Measurements from ENCODE around the gene CYP24A1.

The CYP24A1 gene

GRCh38 chr20:54209216-54209813 is 35.5 kb upstream of the CYP24A1 start:
- H3K4me3 Mint-ChIP-seq = peak overlapping the region; percentile 89
- no peaks in the 10 kb centered on the region for H3K9me3 Mint-ChIP-seq
- ATAC-seq (replicated peaks; ENCODE audit: extremely low read depth, poor library complexity, severe bottlenecking) = no peak
- DNase-seq (ENCODE audit: low spot score in 2 of 2) = no peak
- peaks cover 5% of the 10 kb centered on the region for H3K36me3 Mint-ChIP-seq (ENCODE audit: insufficient read depth)
- H3K4me1 Mint-ChIP-seq = peaks cover 31% of the 10 kb centered on the region
- H3K27ac Mint-ChIP-seq (ENCODE audit: low read depth) = peak overlapping the region; percentile 85
- H3K27me3 Mint-ChIP-seq = no peaks in the 10 kb centered on the region

DNA sequence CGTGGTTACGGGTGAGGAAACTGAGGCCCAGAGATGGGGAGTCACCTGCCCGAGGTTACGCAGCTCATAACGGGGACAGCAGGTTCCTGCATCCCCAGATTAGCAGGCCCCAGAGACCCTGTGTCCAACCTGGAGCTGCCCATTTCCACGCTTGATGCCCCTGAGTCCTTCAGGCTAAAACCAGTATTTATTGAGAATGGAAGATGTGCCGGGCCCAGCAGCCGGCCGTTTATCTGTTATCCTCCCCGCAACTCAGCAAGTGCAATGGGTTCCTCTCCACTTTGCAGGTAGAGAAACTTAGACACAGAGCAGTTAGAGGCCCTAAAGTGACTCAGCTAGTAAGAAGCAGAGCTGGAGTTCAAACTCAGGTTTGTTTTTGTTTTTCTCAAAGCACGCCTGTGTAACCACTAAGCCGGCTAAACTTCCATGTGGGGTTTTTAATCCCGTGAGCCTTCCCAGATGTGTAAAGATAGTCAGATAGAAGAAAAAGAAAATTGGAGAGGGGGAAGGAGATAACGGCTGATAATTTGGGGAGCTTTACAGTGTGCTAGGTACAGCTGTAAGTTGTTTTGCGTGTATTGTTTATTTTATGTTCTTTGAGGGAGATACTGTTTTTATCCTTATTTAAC is 34.9 kb upstream of the CYP24A1 start:
- H3K36me3 Mint-ChIP-seq (ENCODE audit: insufficient read depth) = peaks cover 5% of the 10 kb centered on the region
- peak overlapping the region; percentile 85 for H3K27ac Mint-ChIP-seq (ENCODE audit: low read depth)

DNA sequence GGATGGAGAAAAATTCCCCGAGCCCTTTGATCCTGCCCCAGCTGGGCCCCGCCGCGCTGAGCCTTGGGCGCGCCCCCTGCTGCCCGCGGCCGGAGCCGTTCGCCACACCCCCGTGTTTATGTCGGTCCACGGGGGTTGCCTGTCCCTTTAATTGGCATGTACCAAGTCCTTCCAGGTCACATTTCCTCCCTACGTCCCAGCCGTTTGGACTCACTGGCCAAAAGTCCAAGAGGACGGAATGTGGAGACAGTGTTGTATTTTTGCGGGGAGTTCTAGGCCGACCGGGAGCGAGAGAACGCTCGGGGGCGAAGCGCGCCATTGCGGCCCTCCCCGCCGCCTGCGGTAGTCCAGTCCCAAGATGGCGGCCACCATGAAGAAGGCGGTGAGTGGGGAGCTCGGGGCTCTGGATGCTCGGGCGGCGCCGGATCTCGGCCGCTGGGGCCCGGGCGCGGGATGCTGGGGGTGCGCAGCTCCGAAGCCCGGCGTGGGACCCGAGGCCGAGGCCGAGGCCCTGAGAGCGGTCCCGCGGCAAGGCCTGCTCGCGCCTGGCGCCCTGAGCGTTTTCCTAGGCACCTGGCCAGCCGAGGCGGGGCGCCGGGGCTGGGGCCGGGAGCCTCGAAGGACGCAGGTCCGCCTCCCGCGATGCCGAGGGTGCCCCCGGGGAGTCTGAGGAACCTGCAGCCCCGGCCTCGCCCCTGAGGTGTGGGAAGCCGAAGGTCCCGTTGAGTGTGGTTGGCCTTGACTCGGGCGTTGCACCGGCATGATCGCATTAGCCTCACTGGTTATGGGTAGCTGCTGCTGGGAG is 34.2 kb upstream of the CYP24A1 start, which contains the start of gene PFDN4:
PFDN4 (plus strand) TSS at position 345 of the 805 bp plus-strand sequence; CDS start at position 359, 14 bp downstream.
- peak within 1 kb of the TSS; percentile 89 for H3K4me3 Mint-ChIP-seq
- H3K36me3 Mint-ChIP-seq (ENCODE audit: insufficient read depth) = peaks cover 5% of the 10 kb centered on the region
- ATAC-seq (replicated peaks; ENCODE audit: extremely low read depth, poor library complexity, severe bottlenecking) (peak; percentile 89), DNase-seq (ENCODE audit: low spot score in 2 of 2) (peak; percentile 68 to 69)
- H3K9me3 Mint-ChIP-seq = no peaks in the 10 kb centered on the region
- peak within 1 kb of the TSS; percentile 98 for H3K27ac Mint-ChIP-seq (ENCODE audit: low read depth)
- H3K4me1 Mint-ChIP-seq = peaks cover 30% of the 10 kb centered on the region
- peaks cover 3% of the 10 kb centered on the region for H3K27me3 Mint-ChIP-seq

More for the DNA sequence above, 34.9 kb upstream of the CYP24A1 start:
- Mint-ChIP-seq H3K27me3 (no peaks in the 10 kb centered on the region), H3K4me1 (peaks cover 31% of the 10 kb centered on the region), H3K4me3 (peak overlapping the region; percentile 89), H3K9me3 (no peaks in the 10 kb centered on the region)
- peak; percentile 12 for ATAC-seq (replicated peaks; ENCODE audit: extremely low read depth, poor library complexity, severe bottlenecking)
- no peak for DNase-seq (ENCODE audit: low spot score in 2 of 2)

DNA sequence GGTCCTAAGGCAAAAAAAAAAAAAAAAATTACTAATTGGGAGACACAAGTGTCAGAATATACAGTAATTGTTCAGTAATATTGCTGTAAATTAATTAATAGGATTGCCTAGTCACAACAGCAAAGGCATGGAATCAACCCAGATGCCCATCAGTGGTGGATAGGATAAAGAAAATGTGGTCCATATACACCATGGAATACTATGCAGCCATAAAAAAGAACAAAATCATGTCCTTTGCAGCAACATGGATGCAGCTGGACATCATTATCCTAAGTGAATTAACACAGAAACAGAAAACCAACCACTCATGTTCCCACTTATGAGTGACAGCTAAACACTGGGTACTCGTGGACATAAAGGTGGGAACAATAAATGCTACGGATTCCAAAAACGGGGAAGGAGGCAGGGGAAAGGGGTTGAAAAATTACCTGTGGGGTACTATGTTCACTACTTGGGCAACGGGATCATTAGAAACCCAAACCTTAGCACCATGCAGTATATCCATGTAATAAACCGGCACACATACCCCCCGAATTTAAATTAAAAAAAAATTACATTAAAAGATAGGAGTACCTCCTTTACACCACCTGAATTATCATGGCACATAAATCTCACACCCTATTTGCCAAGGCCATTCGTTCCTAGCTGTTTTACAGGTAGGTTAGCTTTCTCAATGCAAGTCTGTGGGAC is 33.4 kb upstream of the CYP24A1 start:
- no peak for ATAC-seq (replicated peaks; ENCODE audit: extremely low read depth, poor library complexity, severe bottlenecking)
- Mint-ChIP-seq H3K9me3 (no peaks in the 10 kb centered on the region), H3K27ac (ENCODE audit: low read depth) (peak overlapping the region; percentile 98)

DNA sequence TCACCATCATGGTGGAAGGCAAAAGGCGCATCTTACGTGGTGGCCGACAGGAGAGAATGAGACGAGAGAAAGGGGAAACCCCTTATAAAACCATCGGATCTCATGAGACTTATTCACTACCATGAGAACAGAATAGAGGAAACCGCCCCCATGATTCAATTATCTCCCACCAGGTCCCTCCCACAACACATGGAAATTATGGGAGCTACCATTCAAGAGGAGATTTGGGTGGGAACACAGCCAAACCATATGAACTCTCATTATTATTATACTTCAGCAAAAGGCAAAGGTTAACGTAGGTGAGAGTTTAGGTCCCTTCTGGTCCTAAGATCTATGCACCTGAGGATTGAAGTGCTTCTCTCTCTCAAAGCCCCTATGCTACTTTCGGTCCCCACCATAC is 31.7 kb upstream of the CYP24A1 start:
- H3K27me3 Mint-ChIP-seq = peaks cover 13% of the 10 kb centered on the region
- H3K27ac Mint-ChIP-seq (ENCODE audit: low read depth) = no peak overlapping the region
- ATAC-seq (replicated peaks; ENCODE audit: extremely low read depth, poor library complexity, severe bottlenecking) (no peak), DNase-seq (ENCODE audit: low spot score in 2 of 2) (no peak)
- H3K4me1 Mint-ChIP-seq = peaks cover 20% of the 10 kb centered on the region
- H3K4me3 Mint-ChIP-seq = no peak overlapping the region
- peaks cover 5% of the 10 kb centered on the region for H3K36me3 Mint-ChIP-seq (ENCODE audit: insufficient read depth)
- H3K9me3 Mint-ChIP-seq = no peaks in the 10 kb centered on the region

More for the DNA sequence above, 33.4 kb upstream of the CYP24A1 start:
- Mint-ChIP-seq H3K4me1 (peaks cover 24% of the 10 kb centered on the region), H3K27me3 (peaks cover 11% of the 10 kb centered on the region), H3K4me3 (peak overlapping the region; percentile 89), H3K36me3 (ENCODE audit: insufficient read depth) (peaks cover 5% of the 10 kb centered on the region)
- DNase-seq (ENCODE audit: low spot score in 2 of 2) = no peak

- no peak overlapping the region for H3K4me3 Mint-ChIP-seq
- H3K9me3 Mint-ChIP-seq = no peaks in the 10 kb centered on the region
- H3K27ac Mint-ChIP-seq (ENCODE audit: low read depth) = no peak overlapping the region
- H3K27me3 Mint-ChIP-seq = peaks cover 13% of the 10 kb centered on the region
- H3K4me1 Mint-ChIP-seq = peaks cover 11% of the 10 kb centered on the region
- no peak for ATAC-seq (replicated peaks; ENCODE audit: extremely low read depth, poor library complexity, severe bottlenecking)
- H3K36me3 Mint-ChIP-seq (ENCODE audit: insufficient read depth) = peaks cover 4% of the 10 kb centered on the region
- DNase-seq (ENCODE audit: low spot score in 2 of 2) = no peak
These were observed 30.7 kb upstream of the CYP24A1 start for GRCh38 chr20:54204481-54204880.

DNA sequence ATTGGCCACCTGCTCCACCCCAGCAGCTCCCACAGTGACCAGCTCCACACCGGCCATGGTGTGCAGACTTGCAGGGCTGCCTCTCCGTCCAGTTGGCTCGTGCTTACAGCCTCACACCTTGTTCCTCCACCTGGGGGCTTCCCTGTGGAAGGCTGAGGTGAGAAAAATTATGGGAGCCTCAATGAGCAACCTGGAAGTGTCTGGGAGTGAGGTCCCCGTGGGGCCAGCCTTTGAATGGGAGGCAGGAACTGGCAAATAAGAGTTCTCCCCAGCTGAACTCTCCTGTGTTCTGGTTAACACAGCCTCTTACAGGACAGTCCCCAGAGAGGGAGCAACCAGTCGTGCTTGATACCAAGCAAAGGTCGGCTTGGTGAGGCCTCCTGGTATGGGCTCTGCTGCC is 30.3 kb upstream of the CYP24A1 start:
- peaks cover 7% of the 10 kb centered on the region for H3K4me1 Mint-ChIP-seq
- no peak overlapping the region for H3K4me3 Mint-ChIP-seq
- no peak overlapping the region for H3K27ac Mint-ChIP-seq (ENCODE audit: low read depth)
- no peaks in the 10 kb centered on the region for H3K9me3 Mint-ChIP-seq
- DNase-seq (ENCODE audit: low spot score in 2 of 2) = no peak
- peaks cover 13% of the 10 kb centered on the region for H3K27me3 Mint-ChIP-seq
- peaks cover 4% of the 10 kb centered on the region for H3K36me3 Mint-ChIP-seq (ENCODE audit: insufficient read depth)
- no peak for ATAC-seq (replicated peaks; ENCODE audit: extremely low read depth, poor library complexity, severe bottlenecking)

- ATAC-seq (replicated peaks; ENCODE audit: extremely low read depth, poor library complexity, severe bottlenecking) (no peak), DNase-seq (ENCODE audit: low spot score in 2 of 2) (no peak)
- Mint-ChIP-seq H3K4me1 (no peaks in the 10 kb centered on the region), H3K4me3 (no peak overlapping the region), H3K36me3 (ENCODE audit: insufficient read depth) (peaks cover 3% of the 10 kb centered on the region), H3K27me3 (peaks cover 13% of the 10 kb centered on the region), H3K27ac (ENCODE audit: low read depth) (no peak overlapping the region), H3K9me3 (no peaks in the 10 kb centered on the region)
These were observed 29.5 kb upstream of the CYP24A1 start for GRCh38 chr20:54203281-54203680.

DNA sequence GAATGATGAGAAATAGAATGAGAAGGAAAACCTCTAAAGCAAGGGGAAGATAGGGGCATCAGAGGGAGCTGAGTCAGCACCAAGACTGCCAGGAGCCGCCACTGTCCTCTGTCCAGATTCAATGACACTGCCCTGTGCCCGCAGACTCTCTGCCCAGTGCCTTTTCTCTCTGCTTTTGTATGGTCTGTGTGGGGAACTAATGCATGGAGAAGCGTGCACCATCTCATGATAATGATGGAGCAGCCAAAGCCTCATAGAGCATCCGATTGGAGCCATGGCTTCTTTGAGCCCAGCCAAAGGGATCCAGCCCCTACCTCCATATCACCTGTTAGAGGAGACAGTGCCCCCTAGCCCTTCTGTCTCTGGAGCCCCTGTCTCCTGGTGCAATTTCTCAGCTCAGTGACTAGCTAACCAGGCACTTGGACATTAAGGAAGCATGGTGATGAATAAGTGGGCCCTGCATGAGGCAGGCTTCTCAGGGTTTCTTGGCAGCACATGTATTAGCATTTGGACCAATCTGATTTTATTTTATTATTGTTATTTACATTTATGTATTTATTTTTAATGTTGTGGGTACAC is 27.6 kb upstream of the CYP24A1 start:
- Mint-ChIP-seq H3K36me3 (ENCODE audit: insufficient read depth) (no peaks in the 10 kb centered on the region), H3K4me3 (no peak overlapping the region), H3K27ac (ENCODE audit: low read depth) (no peak overlapping the region), H3K27me3 (peaks cover 13% of the 10 kb centered on the region), H3K4me1 (no peaks in the 10 kb centered on the region), H3K9me3 (no peaks in the 10 kb centered on the region)
- ATAC-seq (replicated peaks; ENCODE audit: extremely low read depth, poor library complexity, severe bottlenecking) (no peak), DNase-seq (ENCODE audit: low spot score in 2 of 2) (no peak)

DNA sequence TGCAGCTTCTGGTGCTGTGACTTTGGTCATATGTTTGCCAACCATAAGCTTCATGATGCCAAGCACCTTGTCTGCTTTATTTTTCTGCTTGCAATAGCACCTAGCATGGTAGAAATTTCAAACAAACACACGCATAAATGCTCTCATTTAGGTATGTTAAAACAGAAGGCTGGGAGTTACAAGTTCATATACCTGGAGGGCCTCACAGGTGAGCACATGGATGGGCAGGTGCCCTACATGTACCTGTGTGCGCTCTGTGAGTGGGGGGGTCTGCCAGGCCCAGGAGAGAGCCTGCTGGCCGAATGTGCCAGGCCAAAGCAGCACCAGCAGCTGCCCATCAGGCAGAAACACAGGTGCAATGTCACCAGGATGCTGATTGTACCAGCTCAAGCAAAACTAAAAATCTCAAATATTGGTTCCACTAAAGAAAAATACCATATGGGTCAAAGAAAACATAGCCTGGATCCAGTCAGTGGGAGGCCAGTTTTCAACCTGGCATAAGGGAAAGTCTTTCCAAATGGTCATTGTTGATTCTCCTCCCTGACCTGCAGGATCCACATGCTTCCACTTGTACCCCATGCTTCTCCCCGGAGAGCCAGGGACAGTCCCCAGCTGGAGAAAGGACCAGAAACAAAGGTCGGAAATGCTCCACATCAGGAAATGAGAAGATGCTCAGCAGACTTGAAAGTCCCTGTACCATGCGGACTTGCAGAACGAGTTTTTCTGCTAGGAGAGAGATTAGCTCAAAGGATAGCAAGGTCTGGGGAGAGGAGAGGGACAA is 26.9 kb upstream of the CYP24A1 start:
- Mint-ChIP-seq H3K9me3 (no peaks in the 10 kb centered on the region), H3K4me1 (no peaks in the 10 kb centered on the region), H3K27ac (ENCODE audit: low read depth) (no peak overlapping the region), H3K36me3 (ENCODE audit: insufficient read depth) (no peaks in the 10 kb centered on the region), H3K4me3 (no peak overlapping the region), H3K27me3 (peaks cover 20% of the 10 kb centered on the region)
- ATAC-seq (replicated peaks; ENCODE audit: extremely low read depth, poor library complexity, severe bottlenecking) (no peak), DNase-seq (ENCODE audit: low spot score in 2 of 2) (no peak)

DNA sequence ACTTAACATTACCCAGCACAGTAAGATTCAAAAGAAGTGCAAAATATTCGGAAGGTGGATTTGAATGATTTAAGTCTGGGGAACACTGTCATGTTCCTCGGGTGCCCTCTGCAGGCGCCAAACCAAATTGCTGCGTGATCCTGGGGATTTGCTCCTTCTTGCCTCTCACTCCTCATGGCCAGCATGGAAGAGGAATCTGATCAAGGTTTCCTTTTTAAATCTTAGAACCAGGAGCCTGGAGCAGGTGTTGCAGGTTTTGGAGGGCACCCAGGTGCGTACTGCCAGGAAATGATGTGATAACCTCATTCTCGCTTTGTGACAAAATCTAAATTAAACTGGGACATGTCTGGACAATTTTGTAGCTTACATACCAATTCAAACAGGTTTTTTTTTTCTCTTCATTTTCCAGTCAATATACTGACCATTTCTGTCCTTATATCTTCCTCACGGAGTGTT is 26.0 kb upstream of the CYP24A1 start:
- peaks cover 21% of the 10 kb centered on the region for H3K27me3 Mint-ChIP-seq
- no peaks in the 10 kb centered on the region for H3K36me3 Mint-ChIP-seq (ENCODE audit: insufficient read depth)
- DNase-seq (ENCODE audit: low spot score in 2 of 2) (peak; percentile 43 to 63), ATAC-seq (replicated peaks; ENCODE audit: extremely low read depth, poor library complexity, severe bottlenecking) (no peak)
- H3K9me3 Mint-ChIP-seq = no peaks in the 10 kb centered on the region
- no peak overlapping the region for H3K4me3 Mint-ChIP-seq
- H3K4me1 Mint-ChIP-seq = no peaks in the 10 kb centered on the region
- H3K27ac Mint-ChIP-seq (ENCODE audit: low read depth) = no peak overlapping the region

Measured in central memory CD8-positive, alpha-beta T cell (primary cell).